Inflammatory macrophage treated with lipopolysaccharide for 1 hour (primary cell): ENCODE results near the gene MYMX.
"Not testable (repeated sequence)": the region's sequence is repeated elsewhere in the genome, so short reads cannot be mapped to it uniquely, and the experiment has no call there.

Experiments used
- DNase-seq, 2 donors: peaks; one replicate each; pipeline ENCODE4 v3.0.0-alpha.2; 2020 to 2022

Gene MYMX

GRCh38 chr6:44216677-44217331, at the start of gene MYMX:
Gene MYMX (plus strand): TSS chr6:44216926. CDS start chr6:44217472, 546 bp downstream.
- DNase-seq: no peak

GRCh38 chr6:44167567-44167966, 49.2 kb upstream of the MYMX start:
- no peak for DNase-seq

GRCh38 chr6:44169154-44169553, 47.6 kb upstream of the MYMX start:
- no peak for DNase-seq

- no peak for DNase-seq
Observed at GRCh38 chr6:44169886-44170570, 46.7 kb upstream of the MYMX start.

- DNase-seq: peak; percentile 7 to 35
Observed at GRCh38 chr6:44171899-44172546, 44.7 kb upstream of the MYMX start.

GRCh38 chr6:44172731-44173500, 43.8 kb upstream of the MYMX start:
- DNase-seq: peak; percentile 97

- peak; percentile 35 to 37 for DNase-seq
Observed at GRCh38 chr6:44176130-44176761, 40.5 kb upstream of the MYMX start.

GRCh38 chr6:44176762-44177509, 39.8 kb upstream of the MYMX start:
- DNase-seq: peak; percentile 8 to 11

GRCh38 chr6:44177691-44178423, 38.9 kb upstream of the MYMX start:
- no peak for DNase-seq

- no peak for DNase-seq
Observed at GRCh38 chr6:44178424-44179071, 38.2 kb upstream of the MYMX start.

GRCh38 chr6:44179072-44179536, 37.6 kb upstream of the MYMX start:
- DNase-seq: no peak

GRCh38 chr6:44179648-44180047, 37.1 kb upstream of the MYMX start:
- DNase-seq: no peak

GRCh38 chr6:44180406-44180805, 36.3 kb upstream of the MYMX start:
- DNase-seq: no peak

GRCh38 chr6:44180886-44181285, 35.8 kb upstream of the MYMX start:
- DNase-seq: no peak

- DNase-seq: not testable (repeated sequence)
Observed at GRCh38 chr6:44181784-44182183, 34.9 kb upstream of the MYMX start.

- no peak for DNase-seq
Observed at GRCh38 chr6:44182911-44183390, 33.8 kb upstream of the MYMX start.

- no peak for DNase-seq
Observed at GRCh38 chr6:44183783-44184182, 32.9 kb upstream of the MYMX start.

- not testable (repeated sequence) for DNase-seq
Observed at GRCh38 chr6:44185356-44185755, 31.4 kb upstream of the MYMX start.

- DNase-seq: no peak
Observed at GRCh38 chr6:44185953-44186634, 30.6 kb upstream of the MYMX start.

- no peak for DNase-seq
Observed at GRCh38 chr6:44186635-44187025, 30.1 kb upstream of the MYMX start.
